Ureter (tissue), 1 donor: Measurements from ENCODE around the gene ZC3HAV1. TPM values are rescaled to one million over a fixed set of nuclear protein-coding genes. Genes with fewer than 3 reads are reported as not detected.

Source experiments
- DNase-seq: peaks from one replicate; pipeline ENCODE4 v3.0.0-alpha.2; 2020; ENCODE audit warnings: low spot score
- total RNA-seq: library from RNA; stranded (reverse); gene quantifications from one replicate; pipeline ENCODE4 v1.2.4, GENCODE V29; 2023
- donor health status: DM: yes; HTN: yes; CAD: no.

Gene ZC3HAV1
- total RNA-seq, 1 donor from 2014 or later: 30.0 TPM

- DNase-seq: no peak
Measured at GRCh38 chr7:139022286-139022685, 87.2 kb downstream of the ZC3HAV1 start.

GRCh38 chr7:139018910-139019309 lies 90.6 kb downstream of the ZC3HAV1 start:
- DNase-seq: no peak

GRCh38 chr7:139016931-139017511 lies 92.5 kb downstream of the ZC3HAV1 start:
- DNase-seq: peak; percentile 70

- DNase-seq: no peak
Measured at GRCh38 chr7:139011373-139011772, 98.1 kb downstream of the ZC3HAV1 start.

- no peak for DNase-seq
Measured at GRCh38 chr7:139004321-139005090, 105.0 kb downstream of the ZC3HAV1 start.

GRCh38 chr7:138999414-138999813 lies 110.1 kb downstream of the ZC3HAV1 start:
- no peak for DNase-seq

Other genes with a start within 250 kb of the ZC3HAV1 start
- gene KIAA1549, start 128.3 kb downstream of the ZC3HAV1 start, total RNA-seq: 6.3 TPM
- gene ZC3HAV1L, start 73.7 kb downstream of the ZC3HAV1 start, total RNA-seq: 16.2 TPM
- 36.1 TPM for gene UBN2, start 121.5 kb upstream of the ZC3HAV1 start, total RNA-seq
- 7.3 TPM for gene FMC1, start 231.6 kb upstream of the ZC3HAV1 start, total RNA-seq